ENCODE measurements around the gene SEZ6L2.

The SEZ6L2 gene

GRCh38 chr16:29862383-29862883, 36.9 kb downstream of the SEZ6L2 start:
- H3K4me3 ChIP-seq (ENCODE audit: low read length): peak overlapping the region; percentile 73
- TF ChIP-seq ZNF274 (IDR thresholded peaks at IDR 0.05; ENCODE audit: low read depth, low read length): no peak

DNA sequence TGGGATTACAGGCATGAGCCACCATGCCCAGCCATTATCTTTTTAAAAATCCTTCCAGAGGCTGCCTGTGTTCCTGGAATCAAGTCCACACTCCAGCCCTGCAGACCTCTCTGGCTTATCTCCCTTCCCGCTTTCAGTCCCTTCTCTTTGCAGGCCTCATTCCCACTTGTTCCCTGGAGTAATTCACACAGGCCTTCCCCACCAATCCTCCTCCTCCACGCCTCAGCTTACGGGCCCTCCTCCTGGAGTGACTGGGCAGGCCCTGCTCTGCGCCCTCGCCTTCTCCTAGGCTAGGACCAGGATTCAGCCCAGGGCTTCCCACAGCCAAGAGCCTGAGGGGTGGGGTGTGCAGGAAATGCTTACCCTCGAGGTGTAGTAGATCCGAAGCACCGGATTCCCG, 39.1 kb downstream of the SEZ6L2 start:
- TF ChIP-seq ZNF274 (IDR thresholded peaks at IDR 0.05; ENCODE audit: low read depth, low read length): no peak
- no peak overlapping the region for H3K4me3 ChIP-seq (ENCODE audit: low read length)

DNA sequence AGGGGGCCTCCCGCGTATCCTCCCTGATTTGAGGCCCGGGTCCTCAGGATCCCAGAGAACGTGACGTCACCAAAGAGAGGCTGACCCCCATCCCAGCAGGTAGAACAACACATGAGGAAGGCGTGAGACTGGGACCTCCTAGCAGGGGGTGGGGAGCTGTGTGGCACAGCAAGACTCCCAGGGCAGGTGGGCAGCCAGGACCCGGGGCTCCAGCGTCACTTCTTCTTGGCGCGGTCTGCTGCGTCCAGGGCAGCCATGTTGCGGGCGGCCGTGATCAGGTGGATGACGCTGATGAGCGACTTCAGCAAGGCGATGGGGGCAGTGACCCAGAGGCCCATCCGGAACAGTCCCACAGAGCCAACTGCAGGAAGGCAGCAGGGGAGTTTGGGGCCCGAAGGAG, 40.4 kb downstream of the SEZ6L2 start:
- no peak for TF ChIP-seq ZNF274 (IDR thresholded peaks at IDR 0.05; ENCODE audit: low read depth, low read length)
- no peak overlapping the region for H3K4me3 ChIP-seq (ENCODE audit: low read length)

- TF ChIP-seq ZNF274 (IDR thresholded peaks at IDR 0.05; ENCODE audit: low read depth, low read length): no peak
- no peak overlapping the region for H3K4me3 ChIP-seq (ENCODE audit: low read length)
Observed at GRCh38 chr16:29858149-29858849, 41.1 kb downstream of the SEZ6L2 start.

- no peak for TF ChIP-seq ZNF274 (IDR thresholded peaks at IDR 0.05; ENCODE audit: low read depth, low read length)
- H3K4me3 ChIP-seq (ENCODE audit: low read length): no peak overlapping the region
Observed at GRCh38 chr16:29857133-29857760, 42.1 kb downstream of the SEZ6L2 start.

DNA sequence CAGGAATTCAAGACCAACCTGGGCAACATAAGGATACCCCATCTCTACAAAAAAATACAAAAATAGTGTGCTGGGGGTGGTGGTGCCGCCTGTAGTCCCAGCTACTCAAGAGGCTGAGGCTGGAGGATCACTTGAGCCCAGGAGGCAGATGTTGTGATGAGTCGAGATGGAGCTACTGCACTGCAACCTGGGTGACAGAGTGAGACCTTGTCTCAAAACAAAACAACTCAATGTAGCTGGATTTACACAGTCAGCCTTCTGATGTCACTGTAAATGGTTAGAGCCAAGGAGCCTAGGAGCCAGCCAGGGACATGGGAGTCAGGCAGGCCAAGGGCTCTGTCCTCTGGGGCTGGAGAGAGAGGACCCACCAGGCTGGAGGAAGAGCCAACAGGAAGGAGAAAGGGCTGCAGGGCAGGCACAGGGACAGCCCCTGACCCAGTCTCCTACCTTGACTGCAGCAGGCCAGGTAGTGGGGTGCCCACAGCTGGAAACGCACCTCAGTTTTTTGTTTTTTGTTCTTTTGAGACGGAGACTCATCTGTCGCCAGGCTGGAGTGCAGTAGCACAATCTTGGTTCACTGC, 44.7 kb downstream of the SEZ6L2 start:
- TF ChIP-seq ZNF274 (IDR thresholded peaks at IDR 0.05; ENCODE audit: low read depth, low read length): no peak
- no peak overlapping the region for H3K4me3 ChIP-seq (ENCODE audit: low read length)

DNA sequence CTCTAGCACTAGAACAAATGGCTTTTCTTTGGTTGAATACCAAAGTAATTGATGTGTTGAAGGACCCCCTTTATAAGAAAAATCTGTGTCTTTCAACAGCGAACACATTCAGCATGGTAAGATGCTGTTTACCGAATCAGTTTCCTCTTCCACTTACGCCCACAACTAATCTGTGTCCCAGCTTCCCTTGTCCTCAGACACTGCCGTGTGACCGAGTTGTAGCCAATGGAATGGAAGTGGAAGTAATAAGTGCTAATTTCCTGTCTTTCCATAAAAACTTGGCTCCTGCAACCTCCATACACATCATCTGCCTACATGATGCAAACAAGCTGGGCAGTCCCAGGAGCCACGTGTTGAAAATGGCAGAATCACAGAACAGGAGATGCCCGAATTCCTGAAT, 46.7 kb downstream of the SEZ6L2 start:
- no peak overlapping the region for H3K4me3 ChIP-seq (ENCODE audit: low read length)
- TF ChIP-seq ZNF274 (IDR thresholded peaks at IDR 0.05; ENCODE audit: low read depth, low read length): no peak

DNA sequence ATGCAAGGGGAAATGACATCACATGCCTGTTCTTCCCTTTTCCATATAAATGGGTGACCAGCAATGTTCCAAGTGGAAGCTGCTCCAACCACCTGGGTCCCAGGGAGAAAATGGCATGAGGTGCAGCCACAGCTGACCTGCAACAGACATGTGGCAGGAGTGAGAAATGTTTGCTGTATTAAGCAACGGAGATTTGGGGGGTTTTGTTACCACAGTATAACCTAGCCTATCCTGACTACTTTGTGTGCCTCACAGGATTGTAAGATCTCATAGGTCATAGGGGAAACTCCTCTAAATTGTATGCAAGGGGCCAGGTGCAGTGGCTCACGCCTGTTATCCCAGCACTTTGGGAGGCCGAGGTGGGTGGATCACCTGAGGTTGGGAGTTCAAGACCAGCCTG, 48.4 kb downstream of the SEZ6L2 start:
- no peak for TF ChIP-seq ZNF274 (IDR thresholded peaks at IDR 0.05; ENCODE audit: low read depth, low read length)
- no peak overlapping the region for H3K4me3 ChIP-seq (ENCODE audit: low read length)

DNA sequence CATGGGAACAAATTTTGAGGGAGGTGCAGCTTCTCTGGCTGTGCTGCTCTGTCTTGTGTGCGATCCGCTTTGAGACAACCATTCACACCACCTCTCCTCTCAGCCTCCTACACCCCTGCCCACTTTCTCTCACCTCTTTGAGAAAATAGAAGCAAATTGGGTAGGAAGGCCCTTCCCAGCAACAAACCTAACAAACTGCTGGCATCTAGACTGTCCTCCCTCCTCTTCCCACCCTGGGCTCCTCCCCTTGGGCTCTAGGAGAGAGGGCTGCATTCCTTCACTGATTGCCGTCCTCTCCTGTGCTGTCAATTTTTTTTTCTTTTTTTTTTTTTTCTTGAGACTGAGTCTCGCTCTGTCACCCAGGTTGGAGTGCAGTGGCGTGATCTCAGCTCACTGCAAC, 49.8 kb downstream of the SEZ6L2 start:
- no peak overlapping the region for H3K4me3 ChIP-seq (ENCODE audit: low read length)
- no peak for TF ChIP-seq ZNF274 (IDR thresholded peaks at IDR 0.05; ENCODE audit: low read depth, low read length)

GRCh38 chr16:29848420-29849297, 50.7 kb downstream of the SEZ6L2 start:
- no peak for TF ChIP-seq ZNF274 (IDR thresholded peaks at IDR 0.05; ENCODE audit: low read depth, low read length)
- no peak overlapping the region for H3K4me3 ChIP-seq (ENCODE audit: low read length)

- TF ChIP-seq ZNF274 (IDR thresholded peaks at IDR 0.05; ENCODE audit: low read depth, low read length): no peak
- H3K4me3 ChIP-seq (ENCODE audit: low read length): no peak overlapping the region
Observed at GRCh38 chr16:29845656-29846055, 53.7 kb downstream of the SEZ6L2 start.

DNA sequence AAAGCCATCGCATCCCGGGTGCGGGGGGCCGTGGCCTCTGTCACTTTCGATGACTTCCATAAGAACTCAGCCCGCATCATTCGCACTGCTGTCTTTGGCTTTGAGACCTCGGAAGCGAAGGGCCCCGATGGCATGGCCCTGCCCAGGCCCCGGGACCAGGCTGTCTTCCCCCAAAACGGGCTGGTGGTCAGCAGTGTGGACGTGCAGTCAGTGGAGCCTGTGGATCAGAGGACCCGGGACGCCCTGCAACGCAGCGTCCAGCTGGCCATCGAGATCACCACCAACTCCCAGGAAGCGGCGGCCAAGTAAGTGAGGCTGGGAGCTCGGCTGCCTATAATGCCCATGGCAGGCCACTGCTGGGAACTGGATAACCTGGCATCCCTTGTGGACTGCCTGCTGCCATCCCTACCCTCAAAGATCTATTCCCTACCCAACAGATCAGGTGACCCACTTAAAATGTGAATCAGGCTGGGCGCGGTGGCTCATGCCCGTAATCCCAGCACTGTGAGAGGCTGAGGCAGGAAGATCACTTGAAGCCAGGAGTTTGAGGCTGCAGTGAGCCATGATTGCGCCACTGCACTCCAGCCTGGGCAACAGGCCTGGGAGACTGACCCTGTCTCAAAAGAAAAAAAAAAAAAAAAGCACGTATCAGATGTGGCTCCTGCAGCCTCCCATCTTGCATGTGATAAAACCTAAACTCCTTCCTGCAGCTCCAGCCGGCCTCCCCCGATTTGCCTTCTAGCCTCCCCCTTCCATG, 54.6 kb downstream of the SEZ6L2 start:
- no peak for TF ChIP-seq ZNF274 (IDR thresholded peaks at IDR 0.05; ENCODE audit: low read depth, low read length)
- no peak overlapping the region for H3K4me3 ChIP-seq (ENCODE audit: low read length)

GRCh38 chr16:29843931-29844330, 55.4 kb downstream of the SEZ6L2 start:
- no peak for TF ChIP-seq ZNF274 (IDR thresholded peaks at IDR 0.05; ENCODE audit: low read depth, low read length)
- H3K4me3 ChIP-seq (ENCODE audit: low read length): no peak overlapping the region
